ENCODE measurements around the gene SF3B2.
"Not testable (repeated sequence)": the region's sequence is repeated elsewhere in the genome, so short reads cannot be mapped to it uniquely, and the experiment has no call there.

The SF3B2 gene

DNA sequence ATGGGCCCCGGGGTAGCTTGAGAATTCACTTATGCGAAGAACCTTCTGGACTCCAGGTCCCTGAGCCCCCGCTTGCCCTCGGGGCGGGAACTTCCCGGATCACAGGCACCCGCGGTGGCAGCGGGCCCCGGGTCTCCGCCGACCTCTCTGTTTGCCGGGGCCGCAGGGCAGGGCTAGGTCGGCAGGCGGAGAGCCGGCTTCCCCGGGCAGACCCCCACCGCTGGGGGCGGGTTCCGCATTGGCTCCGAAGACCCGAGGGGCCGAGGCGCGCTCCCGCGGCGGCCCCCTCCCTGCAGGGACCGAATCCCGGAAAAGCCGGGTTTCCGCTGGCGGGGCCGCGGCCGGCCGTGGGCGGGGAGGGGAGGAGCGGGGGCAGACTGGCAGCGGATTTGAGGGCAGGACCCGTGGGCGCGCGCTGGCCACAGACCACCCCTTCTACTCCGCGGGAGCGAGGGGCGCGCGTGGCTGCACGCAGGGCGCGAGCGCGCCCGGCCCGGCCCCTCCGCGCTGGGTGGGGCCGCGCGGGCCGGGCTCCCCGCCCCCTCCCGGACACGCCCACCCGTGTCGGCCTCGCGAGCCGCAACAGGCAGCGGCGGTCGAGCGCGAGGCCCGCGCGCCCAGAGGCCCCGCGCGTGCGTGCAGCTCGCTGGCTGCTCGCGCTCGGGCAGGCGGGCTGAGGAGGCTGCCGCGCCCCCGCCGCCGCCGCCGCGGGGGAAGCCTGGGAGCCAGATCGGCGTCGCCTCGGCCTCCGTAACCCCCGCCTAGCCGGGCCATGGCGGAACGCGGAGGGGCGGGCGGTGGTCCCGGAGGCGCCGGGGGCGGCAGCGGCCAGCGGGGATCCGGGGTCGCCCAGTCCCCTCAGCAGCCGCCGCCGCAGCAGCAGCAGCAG is 17.8 kb downstream of the SF3B2 start, which contains the start of gene PACS1:
Gene PACS1, plus strand, starts transcription at position 558 of the 889 bp plus-strand sequence. Its CDS starts 215 bp downstream, at position 773.
- peak; percentile 46 for DNase-seq (ENCODE audit: low read depth)
- peak within 1 kb of the TSS; percentile 81 for H3K4me3 ChIP-seq (ENCODE audit: low read depth, low read length)

DNA sequence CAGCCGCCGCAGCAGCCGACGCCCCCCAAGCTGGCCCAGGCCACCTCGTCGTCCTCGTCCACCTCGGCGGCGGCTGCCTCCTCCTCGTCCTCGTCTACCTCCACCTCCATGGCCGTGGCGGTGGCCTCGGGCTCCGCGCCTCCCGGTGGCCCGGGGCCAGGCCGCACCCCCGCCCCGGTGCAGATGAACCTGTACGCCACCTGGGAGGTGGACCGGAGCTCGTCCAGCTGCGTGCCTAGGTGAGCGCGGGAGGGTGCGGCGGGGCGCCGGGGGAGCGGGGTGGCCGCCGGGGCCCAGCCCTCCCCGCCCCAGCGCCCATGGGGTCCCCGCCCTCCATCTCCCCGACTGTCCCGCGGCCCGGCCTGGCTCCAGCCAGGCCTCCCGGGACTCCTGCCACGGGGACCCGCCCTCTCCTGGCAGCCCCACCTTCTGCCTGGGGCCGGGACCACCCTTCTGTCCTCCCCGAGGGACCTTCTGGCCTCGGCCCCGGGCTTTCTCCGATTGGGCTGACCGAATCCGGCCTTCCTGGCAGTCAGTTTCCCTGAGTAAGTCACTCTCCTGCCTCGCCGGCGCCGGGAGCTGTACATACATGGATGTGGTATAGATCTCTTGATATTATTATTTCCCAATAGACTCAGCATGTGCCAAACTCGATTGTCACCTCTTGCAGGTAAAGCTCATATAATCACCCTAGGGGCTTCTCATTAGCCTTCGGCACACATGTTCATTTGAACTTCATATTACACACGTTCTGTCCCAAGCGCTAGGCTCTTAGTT is 18.6 kb downstream of the SF3B2 start:
- peak overlapping the region; percentile 81 for H3K4me3 ChIP-seq (ENCODE audit: low read depth, low read length)
- DNase-seq (ENCODE audit: low read depth): no peak

DNA sequence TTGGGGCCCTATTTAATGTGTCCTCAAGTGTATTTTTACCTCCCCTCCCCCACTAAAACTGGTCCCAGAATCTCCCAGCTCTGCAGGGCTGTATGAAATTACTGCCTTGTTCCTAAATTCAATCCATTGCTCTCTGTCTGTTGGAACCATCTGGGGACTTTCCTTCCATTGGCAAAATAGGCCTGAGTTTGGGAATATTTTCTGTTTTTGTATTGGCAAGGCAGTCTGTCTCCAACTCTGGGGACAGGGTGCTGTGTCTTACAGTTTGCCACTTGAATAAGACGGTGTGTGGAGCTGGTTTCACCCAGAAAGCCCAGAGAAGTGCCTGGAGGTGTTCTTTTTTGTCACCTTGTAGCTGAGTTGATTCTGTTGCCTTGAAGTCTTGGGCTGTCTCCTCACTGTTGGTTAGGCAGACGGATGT is 19.2 kb downstream of the SF3B2 start:
- H3K4me3 ChIP-seq (ENCODE audit: low read depth, low read length): peak overlapping the region; percentile 81
- no peak for DNase-seq (ENCODE audit: low read depth)

DNA sequence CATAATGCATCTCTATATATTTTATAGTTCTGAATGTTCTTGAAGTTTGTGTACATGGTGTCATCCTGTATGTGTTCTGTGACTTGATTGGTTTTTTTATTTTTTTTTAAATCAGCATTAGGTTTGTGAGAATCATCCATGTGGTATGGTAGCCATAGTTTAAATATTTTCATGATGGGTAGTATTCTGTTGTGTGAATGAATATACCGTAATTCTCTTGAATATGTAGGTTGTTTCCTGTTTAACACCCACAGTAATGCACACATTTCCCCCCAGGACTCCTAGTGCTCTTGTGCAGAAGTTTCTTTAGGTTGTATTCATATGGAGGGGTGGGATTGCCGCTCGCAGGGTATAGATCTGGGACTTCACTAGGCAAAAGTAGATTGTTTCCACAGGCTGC is 19.9 kb downstream of the SF3B2 start:
- peak overlapping the region; percentile 81 for H3K4me3 ChIP-seq (ENCODE audit: low read depth, low read length)
- no peak for DNase-seq (ENCODE audit: low read depth)

DNA sequence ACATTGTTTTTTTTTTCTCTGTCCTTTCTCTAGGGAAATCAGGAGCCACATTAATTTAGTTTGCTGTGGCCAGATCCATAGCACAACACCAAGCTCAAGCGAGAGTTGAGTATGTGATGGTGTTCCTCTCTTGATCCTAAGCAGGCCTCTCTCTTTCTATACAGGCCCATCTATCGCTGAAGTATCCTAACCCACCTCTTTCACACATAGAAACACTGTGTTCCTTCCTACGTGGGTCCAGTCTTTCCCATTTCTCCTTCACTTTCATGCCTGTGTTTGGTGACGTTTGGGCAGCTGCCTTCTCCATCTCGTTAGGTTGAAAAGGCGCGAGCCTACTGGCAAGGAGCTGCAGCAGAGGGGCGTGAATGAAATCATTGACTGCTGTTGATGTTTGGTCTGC is 20.4 kb downstream of the SF3B2 start:
- H3K4me3 ChIP-seq (ENCODE audit: low read depth, low read length): no peak overlapping the region
- DNase-seq (ENCODE audit: low read depth): no peak

DNA sequence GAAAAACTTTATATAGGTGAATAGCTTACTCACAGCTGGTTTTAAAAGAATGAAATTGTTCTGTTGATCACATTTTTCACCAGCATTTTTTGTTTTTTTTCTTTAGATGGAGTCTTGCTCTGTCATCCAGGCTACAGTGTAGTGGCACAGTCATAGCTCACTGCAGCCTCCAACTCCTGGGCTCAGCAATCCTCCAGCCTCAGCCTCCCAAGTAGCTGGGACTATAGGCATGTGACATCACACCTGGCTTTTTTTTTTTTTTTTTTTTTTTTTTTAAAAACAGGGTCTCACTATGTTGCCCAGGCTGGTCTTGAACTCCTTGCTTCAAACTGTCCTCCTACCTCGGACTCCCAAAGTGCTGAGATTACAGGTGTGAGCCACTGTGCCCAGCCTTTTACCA is 21.5 kb downstream of the SF3B2 start:
- H3K4me3 ChIP-seq (ENCODE audit: low read depth, low read length): no peak overlapping the region
- DNase-seq (ENCODE audit: low read depth): no peak

DNA sequence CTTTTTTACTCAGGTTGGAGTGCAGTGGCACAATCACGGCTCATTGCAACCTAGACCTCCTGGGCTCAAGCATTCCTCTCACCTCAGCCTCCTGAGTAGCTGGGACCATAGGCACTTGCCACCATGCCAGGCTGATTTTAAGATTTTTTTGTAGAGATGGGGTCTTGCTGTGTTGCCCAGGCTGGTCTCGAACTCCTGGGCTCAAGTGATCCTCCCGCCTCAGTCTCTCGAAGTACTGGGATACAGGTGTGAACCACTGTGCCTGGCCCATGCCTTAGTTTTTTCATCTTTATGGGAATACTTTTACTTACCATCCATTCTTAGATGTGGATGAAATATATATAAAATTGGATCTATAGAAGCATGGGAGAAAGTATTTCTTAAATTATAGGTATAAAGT is 23.1 kb downstream of the SF3B2 start:
- H3K4me3 ChIP-seq (ENCODE audit: low read depth, low read length): no peak overlapping the region
- no peak for DNase-seq (ENCODE audit: low read depth)

DNA sequence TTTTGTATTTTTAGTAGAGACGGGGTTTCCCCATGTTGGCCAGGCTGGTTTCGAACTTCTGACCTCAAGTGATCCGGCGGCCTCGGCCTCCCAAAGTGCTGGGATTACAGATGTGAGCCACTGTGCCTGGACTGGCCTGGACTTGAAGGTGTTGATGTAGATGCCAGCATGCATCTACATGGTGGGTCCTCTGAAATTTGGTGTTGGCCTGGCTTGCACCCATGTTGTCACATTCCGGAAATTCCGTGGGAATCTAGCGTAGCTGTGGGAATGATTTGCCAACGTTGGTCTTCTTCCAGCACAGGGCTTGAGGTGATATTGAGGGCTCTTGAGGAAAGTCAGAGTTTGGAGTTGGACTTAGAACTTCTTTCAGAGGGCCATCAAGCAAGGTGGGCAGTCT is 24.4 kb downstream of the SF3B2 start:
- H3K4me3 ChIP-seq (ENCODE audit: low read depth, low read length): no peak overlapping the region
- DNase-seq (ENCODE audit: low read depth): no peak

DNA sequence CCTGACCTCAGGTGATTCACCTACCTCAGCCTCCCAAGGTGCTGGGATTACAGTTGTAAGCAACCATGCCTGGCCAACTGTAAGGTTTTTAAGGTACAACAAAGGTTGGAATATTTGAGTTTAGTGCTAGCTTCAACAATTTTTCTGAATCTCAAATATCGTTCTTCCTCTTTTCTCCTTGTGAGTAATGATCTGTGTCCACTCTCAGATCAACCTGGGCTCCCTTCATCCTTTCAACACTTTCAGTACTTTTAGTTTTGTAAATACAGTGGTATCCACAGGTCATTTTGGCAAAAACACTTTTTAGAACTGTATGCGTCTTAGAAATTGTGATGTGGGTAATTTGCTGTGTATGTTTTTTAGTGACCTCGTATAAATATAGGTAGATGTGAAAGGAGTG is 25.8 kb downstream of the SF3B2 start:
- DNase-seq (ENCODE audit: low read depth): no peak
- H3K4me3 ChIP-seq (ENCODE audit: low read depth, low read length): no peak overlapping the region

DNA sequence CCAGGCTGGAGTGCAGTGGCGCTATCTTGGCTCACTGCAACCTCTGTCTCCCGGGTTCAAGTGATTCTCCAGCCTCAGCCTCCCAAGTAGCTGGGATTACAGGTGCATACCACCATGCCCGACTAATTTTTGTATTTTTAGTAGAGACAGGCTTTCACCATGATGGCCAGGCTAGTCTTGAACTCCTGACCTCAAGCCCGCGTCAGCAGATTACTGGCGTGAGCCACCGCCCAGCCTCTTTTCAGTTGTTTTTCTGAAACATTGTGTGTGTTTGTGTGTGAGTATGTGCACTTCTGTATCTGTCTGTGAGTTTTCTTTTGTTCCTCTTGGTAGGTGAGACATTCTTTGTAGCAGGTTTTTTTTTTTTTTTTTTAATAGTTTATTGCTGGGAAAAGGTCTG is 26.8 kb downstream of the SF3B2 start:
- H3K4me3 ChIP-seq (ENCODE audit: low read depth, low read length): not testable (repeated sequence)

DNA sequence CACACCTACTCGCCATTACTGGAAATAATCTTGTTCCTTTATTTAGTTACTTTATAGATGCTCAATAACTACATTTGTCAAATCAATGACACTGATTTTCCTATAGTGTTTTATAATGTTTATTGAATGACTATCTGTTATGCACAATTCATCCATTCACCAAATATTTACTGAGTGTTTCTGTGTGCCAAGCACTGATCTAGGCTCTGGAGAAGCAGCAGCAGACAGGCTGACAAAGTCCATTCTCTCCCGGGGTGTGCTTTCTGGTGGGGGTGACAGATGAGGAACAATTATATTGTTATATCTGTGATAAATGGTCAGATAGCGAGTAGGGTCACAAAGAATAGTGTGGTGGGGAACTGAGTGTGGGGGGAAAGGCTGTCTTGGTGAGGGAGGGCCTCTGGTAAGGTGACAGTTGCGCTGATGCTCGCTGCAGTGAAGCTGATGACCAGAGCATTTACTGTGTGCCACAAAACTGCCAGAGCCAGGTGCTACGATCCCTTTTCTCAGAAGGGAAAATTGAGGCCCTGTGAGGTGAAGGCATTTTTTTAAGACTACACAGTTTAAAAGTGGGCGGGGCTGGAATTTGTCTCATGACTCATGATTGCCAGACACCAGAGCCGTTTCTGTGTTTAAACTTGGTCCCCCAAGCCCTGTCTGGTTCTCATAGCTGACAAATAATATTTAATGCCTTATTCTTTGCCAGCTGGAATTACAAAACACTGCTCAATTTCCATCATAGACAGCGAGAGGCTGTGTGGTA is 28.1 kb downstream of the SF3B2 start:
- DNase-seq (ENCODE audit: low read depth): peak; percentile 38
- no peak overlapping the region for H3K4me3 ChIP-seq (ENCODE audit: low read depth, low read length)

More for the DNA sequence above, 26.8 kb downstream of the SF3B2 start:
- DNase-seq (ENCODE audit: low read depth): not testable (repeated sequence)

DNA sequence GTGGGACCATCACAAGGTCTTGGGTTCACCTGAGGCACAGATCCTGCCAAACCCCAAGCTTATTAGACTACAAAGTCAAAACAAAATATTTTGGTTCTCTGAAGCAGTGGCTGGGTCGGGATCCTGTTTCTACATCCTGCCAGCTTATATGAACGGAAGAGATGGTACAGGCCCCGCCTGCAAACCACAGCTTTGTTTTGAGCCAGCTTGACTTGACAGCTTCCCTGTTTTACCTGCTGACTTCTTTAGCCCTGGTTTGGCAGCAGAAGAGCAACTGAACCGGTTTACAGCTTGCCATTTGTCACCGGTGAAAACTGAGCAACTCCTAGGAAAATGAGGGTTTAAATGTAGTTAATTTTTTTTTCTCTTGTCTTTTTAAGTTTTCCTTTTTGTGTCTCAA is 29.3 kb downstream of the SF3B2 start:
- no peak for DNase-seq (ENCODE audit: low read depth)
- no peak overlapping the region for H3K4me3 ChIP-seq (ENCODE audit: low read depth, low read length)

DNA sequence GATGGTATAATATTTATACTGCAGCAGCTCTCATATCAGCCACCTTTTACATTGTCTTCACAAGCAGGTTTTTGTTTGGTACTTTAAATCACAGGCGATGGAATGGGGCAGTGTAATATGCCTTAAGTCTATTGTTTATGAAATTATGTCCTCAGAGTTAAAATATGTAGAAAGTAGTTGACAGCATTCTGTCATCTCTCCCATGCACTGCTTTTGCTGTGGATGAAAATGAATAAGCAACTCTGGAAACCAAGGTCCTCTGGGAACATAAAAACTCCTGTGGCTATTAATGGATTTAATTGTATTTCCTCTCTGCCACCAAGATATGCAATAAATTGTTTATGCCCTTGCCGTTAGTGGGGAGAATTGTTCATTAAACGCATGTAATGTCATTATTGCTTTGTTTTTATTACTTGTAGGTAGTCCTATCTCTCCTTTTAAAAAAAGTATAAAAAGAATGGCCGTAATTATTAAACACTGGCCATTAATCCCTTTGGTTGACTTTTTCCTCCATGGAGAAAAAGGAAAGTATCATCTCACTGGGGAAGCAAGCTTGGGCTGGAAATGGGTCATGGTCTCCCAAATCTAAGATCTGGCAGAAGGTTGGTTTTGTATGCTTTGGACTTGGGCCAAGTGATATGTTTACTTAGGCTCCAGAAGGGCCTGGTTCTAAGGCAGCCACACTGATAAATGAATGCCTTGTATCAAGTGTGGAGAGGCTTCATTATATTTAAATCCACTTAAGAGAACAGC is 31.0 kb downstream of the SF3B2 start:
- DNase-seq (ENCODE audit: low read depth): no peak
- no peak overlapping the region for H3K4me3 ChIP-seq (ENCODE audit: low read depth, low read length)

DNA sequence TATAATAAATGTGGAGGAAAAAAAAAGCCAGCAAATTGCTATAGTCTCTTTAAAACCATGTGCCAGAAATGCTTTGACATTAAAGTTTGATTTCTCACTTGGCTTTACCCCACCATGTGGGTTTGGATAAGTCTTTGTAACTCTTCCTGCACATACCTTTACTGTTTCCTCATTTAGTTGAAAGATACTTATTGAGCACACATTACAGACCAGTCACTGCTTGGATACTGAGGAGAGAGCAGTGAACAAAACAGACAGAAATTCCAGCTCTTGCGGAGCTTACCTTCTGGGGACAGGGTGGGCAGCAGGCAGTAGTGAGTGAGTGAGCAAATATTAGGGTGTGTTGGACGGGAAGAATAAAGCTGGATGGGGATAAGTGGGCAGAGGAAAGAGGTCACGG is 31.6 kb downstream of the SF3B2 start:
- no peak for DNase-seq (ENCODE audit: low read depth)

DNA sequence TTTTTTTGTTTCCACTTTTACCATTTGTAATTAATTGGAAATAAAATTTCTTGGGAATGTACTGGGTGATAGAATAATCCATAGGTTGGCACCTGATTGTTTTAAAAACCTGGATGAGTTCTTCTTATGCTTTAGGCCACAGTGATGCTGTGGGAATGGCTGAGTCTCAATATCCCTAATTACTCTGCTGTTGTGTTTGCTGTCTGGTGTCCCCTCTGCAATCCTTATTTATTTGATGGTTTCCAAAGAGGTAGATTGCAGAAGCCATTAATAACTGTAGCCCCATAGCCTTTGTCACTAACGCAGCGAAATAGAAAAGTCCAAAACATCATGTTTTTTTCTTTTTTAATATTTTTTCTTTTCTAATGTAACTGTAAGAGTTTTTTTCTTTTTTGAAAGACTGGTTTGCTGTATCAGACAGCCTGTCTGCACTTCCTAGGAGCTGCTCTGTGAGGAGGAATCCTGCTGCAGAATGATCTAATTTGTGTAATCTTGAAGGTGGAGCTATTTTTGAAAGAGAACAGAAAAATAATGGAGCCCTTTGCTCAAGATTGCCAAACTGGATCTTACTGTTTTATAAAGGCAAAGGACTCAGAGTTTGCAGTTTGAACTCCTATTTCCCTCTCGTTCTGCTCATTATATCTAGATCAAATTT is 32.8 kb downstream of the SF3B2 start:
- DNase-seq (ENCODE audit: low read depth): no peak
- no peak overlapping the region for H3K4me3 ChIP-seq (ENCODE audit: low read depth, low read length)

More for the DNA sequence above, 31.6 kb downstream of the SF3B2 start:
- H3K4me3 ChIP-seq (ENCODE audit: low read depth, low read length): no peak overlapping the region

DNA sequence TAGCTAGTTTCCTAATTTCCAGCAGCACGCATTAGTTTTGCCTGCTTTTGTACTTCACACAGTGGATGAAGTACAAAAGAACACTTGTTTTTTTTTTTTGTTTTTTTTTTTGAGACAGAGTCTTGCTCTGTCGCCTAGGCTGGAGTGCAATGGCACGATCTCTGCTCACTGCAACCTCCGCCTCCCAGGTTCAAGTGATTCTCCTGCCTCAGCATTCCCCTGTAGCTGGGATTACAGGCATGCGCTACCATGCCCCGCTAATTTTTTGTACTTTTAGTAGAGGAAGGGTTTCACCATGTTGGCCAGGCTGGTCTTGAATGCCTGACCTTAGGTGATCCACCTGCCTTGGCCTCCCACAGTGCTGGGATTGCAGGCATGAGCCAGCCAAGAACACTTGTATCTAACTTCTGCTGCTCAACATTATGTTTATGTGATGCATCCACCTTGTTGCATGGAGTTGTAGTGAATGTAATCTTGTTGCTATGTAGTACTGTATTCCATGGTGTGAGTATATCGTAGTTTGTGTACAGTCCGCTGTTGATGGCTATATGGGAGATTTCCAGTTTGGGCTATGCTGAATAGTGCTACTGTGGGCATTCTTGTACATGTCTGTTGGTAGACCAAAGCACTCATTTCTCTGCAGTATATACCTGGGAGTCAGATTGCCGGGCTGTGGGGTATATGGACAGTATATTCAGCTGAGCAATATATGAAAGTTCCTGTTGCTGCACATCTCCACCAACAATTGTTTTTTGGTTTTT is 35.2 kb downstream of the SF3B2 start:
- no peak overlapping the region for H3K4me3 ChIP-seq (ENCODE audit: low read depth, low read length)
- DNase-seq (ENCODE audit: low read depth): no peak

DNA sequence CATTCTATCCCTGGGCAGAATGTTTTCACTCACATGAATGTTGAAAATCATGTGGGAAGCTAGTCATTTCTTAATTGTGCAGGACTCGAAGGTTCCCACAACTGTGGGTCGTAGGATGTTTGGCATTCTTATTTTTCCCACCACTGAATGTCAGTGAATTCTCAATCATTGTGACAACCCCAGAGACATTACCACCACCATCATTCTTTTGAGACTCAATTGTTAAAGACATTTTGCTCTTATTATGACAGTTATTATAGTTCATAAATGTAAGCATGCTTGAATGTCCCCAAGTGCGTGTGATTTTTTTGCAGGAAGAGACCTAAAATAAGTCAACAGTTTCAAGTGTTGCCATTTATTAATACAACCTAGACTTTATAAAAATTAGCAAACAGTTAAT is 36.9 kb downstream of the SF3B2 start:
- no peak overlapping the region for H3K4me3 ChIP-seq (ENCODE audit: low read depth, low read length)
- DNase-seq (ENCODE audit: low read depth): no peak

DNA sequence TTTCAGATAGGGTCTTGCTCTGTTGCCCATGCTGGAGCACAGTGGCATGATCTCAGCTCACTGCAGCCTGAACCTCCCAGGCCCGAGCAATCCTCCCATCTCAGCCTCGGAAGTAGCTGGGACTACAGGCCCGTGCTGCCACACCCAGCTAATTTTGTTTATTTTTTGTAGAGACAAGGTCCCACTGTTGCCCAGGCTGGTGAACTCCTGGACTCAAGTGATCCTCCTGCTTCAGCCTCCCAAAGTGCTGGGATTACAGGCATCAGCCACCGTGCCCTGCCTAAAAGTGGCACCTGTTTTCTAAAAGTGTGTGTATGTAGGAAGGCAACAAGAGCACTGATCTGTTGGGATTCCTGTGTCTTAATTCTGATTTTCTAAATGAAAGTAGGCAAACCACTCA is 38.1 kb downstream of the SF3B2 start:
- no peak for DNase-seq (ENCODE audit: low read depth)
- H3K4me3 ChIP-seq (ENCODE audit: low read depth, low read length): no peak overlapping the region
